ENCODE measurements around the gene DENND6B.

DNA sequence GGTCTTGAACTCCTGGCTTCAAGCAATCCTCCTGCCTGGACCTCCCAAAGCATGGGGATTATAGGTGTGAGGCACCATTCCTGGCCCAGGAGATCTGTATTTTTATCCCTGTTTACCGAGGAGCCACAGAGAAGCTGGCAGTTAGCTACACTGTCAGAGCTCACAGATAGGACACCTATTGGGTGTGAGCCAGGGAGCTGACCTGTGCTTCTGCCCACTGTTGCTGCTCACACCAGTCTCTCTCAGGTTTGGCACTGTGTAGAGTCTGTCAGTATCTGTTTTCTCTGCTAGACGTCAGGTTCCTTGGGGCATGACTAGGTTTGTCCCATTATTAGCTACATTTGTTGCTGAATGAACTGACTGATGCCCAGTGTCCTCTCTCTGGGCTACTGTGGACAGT lies 33.8 kb upstream of the DENND6B start:
- TF ChIP-seq POLR2A (IDR thresholded peaks at IDR 0.05; ENCODE audit: low read depth, low read length) (no peak), FOS (IDR thresholded peaks at IDR 0.05; ENCODE audit: borderline replicate concordance, insufficient read depth, low read length) (no peak), EZH2 (IDR thresholded peaks at IDR 0.05; ENCODE audit: borderline replicate concordance, low read depth, low read length, severe bottlenecking) (no peak)
- TF ChIP-seq, protein P1, sequence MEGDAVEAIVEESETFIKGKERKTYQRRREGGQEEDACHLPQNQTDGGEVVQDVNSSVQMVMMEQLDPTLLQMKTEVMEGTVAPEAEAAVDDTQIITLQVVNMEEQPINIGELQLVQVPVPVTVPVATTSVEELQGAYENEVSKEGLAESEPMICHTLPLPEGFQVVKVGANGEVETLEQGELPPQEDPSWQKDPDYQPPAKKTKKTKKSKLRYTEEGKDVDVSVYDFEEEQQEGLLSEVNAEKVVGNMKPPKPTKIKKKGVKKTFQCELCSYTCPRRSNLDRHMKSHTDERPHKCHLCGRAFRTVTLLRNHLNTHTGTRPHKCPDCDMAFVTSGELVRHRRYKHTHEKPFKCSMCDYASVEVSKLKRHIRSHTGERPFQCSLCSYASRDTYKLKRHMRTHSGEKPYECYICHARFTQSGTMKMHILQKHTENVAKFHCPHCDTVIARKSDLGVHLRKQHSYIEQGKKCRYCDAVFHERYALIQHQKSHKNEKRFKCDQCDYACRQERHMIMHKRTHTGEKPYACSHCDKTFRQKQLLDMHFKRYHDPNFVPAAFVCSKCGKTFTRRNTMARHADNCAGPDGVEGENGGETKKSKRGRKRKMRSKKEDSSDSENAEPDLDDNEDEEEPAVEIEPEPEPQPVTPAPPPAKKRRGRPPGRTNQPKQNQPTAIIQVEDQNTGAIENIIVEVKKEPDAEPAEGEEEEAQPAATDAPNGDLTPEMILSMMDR (IDR thresholded peaks at IDR 0.05; ENCODE audit: extremely low read depth in 1 of 2, insufficient read depth in 1 of 2, low read depth in 1 of 2, low read length in 2 of 2): no peak

Measured in endothelial cell of umbilical vein (primary cell).